HepG2 (cell line): ENCODE data around the gene PLEKHD1. TPM values are rescaled to one million over a fixed set of nuclear protein-coding genes. Genes with fewer than 3 reads are reported as not detected.

Source experiments
- ATAC-seq: fragments of 200-7000 bp; cut with Tn5 transposase; 3 replicates; pipeline ENCODE4 v1.9.1; 2020; ENCODE audit warnings: mild to moderate bottlenecking, moderate library complexity
- BruUV-seq: library from RNA; stranded (reverse); fragments of 400-500 nt; replicated peaks from 2 replicates; lab custom pipeline; 2021; lab: Mats Ljungman, UMichigan
- CTCF ChIA-PET: fragments of 300-600 bp; formaldehyde crosslinking; extraction: SDS; loops from one replicate; lab custom pipeline; 2021; ENCODE audit warnings: low total read pairs, inconsistent platforms, low intra/inter-chr PET ratio; lab: Yijun Ruan, JAX
- POLR2A ChIA-PET: fragments of 350-600 bp; sonication (Branson Sonifier 250); formaldehyde crosslinking; loops from one replicate; lab custom pipeline; 2020; ENCODE audit warnings: antibody characterized with exemption, inconsistent platforms; lab: Yijun Ruan, JAX
- DNase-seq: peaks from one replicate; pipeline ENCODE4 v3.0.0-alpha.2; 2015; ENCODE audit warnings: low spot score
- FAIRE-seq: peaks from 3 replicates; lab custom pipeline; 2011; peaks lifted over from hg19 to GRCh38; lab: Jason Lieb, UNC
- H2AFZ ChIP-seq: one replicate; pipeline ENCODE4 v1.6.1; 2011; ENCODE audit warnings: low read length, inconsistent platforms
- H3K27ac ChIP-seq: fragments of 300-600 bp; 3 replicates; pipeline ENCODE4 v1.8.0; 2011; ENCODE audit warnings: mixed run types, mild to moderate bottlenecking, mixed read lengths, low read length, inconsistent platforms; ENCODE audit not compliant: insufficient read depth; ENCODE audit errors: extremely low read length
- H3K27me3 ChIP-seq, 2 experiments: fragments of 200-600 bp in 1 of 2; 2 replicates in 1 of 2; 3 replicates in 1 of 2; pipeline versions ENCODE4 v1.6.0 to v1.8.0; 2011; ENCODE audit warnings: low read length in 2 of 2, mild to moderate bottlenecking in 2 of 2, moderate library complexity in 2 of 2, inconsistent platforms in 1 of 2; ENCODE audit not compliant: insufficient read depth in 2 of 2, control insufficient read depth in 1 of 2
- H3K36me3 ChIP-seq, 2 experiments: fragments of 200-600 bp in 1 of 2; replicated peaks in 1 of 2; 2 replicates in 1 of 2; 3 replicates in 1 of 2; pipeline versions ENCODE4 v1.5.1 to v1.8.0; 2011; ENCODE audit warnings: low read length in 2 of 2, inconsistent platforms in 1 of 2; ENCODE audit not compliant: insufficient read depth in 2 of 2, control insufficient read depth in 1 of 2
- H3K4me1 ChIP-seq: 2 replicates; pipeline ENCODE4 v1.5.1; 2012; ENCODE audit warnings: low read length, inconsistent platforms; ENCODE audit not compliant: insufficient read depth
- H3K4me2 ChIP-seq: 2 replicates; pipeline ENCODE4 v1.6.0; 2011; ENCODE audit warnings: low read depth, low read length, inconsistent platforms
- H3K4me3 ChIP-seq, 3 experiments: fragments of 200-600 bp in 1 of 3; sonication (generic), shearing (Covaris generic) in 1 of 3; replicated peaks in 1 of 3; 2 replicates each; pipeline ENCODE4 v1.5.1; 2011 to 2016; ENCODE audit warnings: low read length in 3 of 3, inconsistent platforms in 2 of 3, low read depth in 2 of 3, mild to moderate bottlenecking in 2 of 3, control low read depth in 1 of 3, mixed read lengths in 1 of 3; ENCODE audit not compliant: insufficient read depth in 1 of 3
- H3K79me2 ChIP-seq: one replicate; pipeline ENCODE4 v1.6.1; 2011; ENCODE audit warnings: low read length, inconsistent platforms; ENCODE audit not compliant: insufficient read depth
- H3K9ac ChIP-seq: 2 replicates; pipeline ENCODE4 v1.6.0; 2011; ENCODE audit warnings: mild to moderate bottlenecking, low read depth, low read length, inconsistent platforms; ENCODE audit not compliant: insufficient read depth
- H3K9me3 ChIP-seq: 2 replicates; pipeline ENCODE4 v1.5.1; 2012; ENCODE audit warnings: mild to moderate bottlenecking, low read length
- H4K20me1 ChIP-seq: 2 replicates; pipeline ENCODE4 v1.6.0; 2011; ENCODE audit warnings: inconsistent platforms, mild to moderate bottlenecking, low read length, moderate library complexity; ENCODE audit not compliant: insufficient read depth
- MED1 ChIP-seq: sonication (generic); formaldehyde crosslinking; IDR thresholded peaks from 2 replicates; pipeline ENCODE4 v1.4.0; 2020; ENCODE audit warnings: missing genetic modification reagents
- TP53 ChIP-seq: sonication (generic); formaldehyde crosslinking; conservative IDR thresholded peaks from 2 replicates; pipeline ENCODE4 v1.4.0; 2020; ENCODE audit warnings: missing genetic modification reagents
- ZNF160 ChIP-seq: sonication (generic); formaldehyde crosslinking; IDR thresholded peaks from 2 replicates; pipeline ENCODE4 v1.8.0; 2022; ENCODE audit warnings: mild to moderate bottlenecking, inconsistent platforms, missing genetic modification reagents
- WGBS: methylation state at CpG from one replicate; pipeline ENCODE4 v1.1.6; 2017; ENCODE audit warnings: low lambda C conversion rate; 5-methylcytosine and 5-hydroxymethylcytosine counted together
- in situ Hi-C: cut with HindIII; loops from 2 replicates; pipeline ENCODE4 v1.10.0; 2017; ENCODE audit warnings: low pct_unique_long_range_greater_than_20kb; ENCODE audit not compliant: extremely low pct_ligation_motif_present
- intact Hi-C: fragments of 100-400 bp; cut with micrococcal nuclease; formaldehyde crosslinking; loops from one replicate; pipeline ENCODE4 v1.10.0; 2022; ENCODE audit not compliant: unreplicated experiment
- polyA plus RNA-seq, 8 experiments: library from polyadenylated mRNA; depleted of rRNA in 3 of 8; stranded (reverse) in 7 of 8; unstranded in 1 of 8; fragments of >200 nt; fragmentation: Illumina TruSeq in 4 of 8; extraction: Trizol in 4 of 8; gene quantifications; 2 replicates each; pipeline versions ENCODE4 v1.2.1 to v1.2.3, GENCODE V29; 2011 to 2016; ENCODE audit warnings: low read depth in 4 of 8, missing spikeins in 1 of 8, mixed read lengths in 1 of 8; ENCODE audit not compliant: insufficient read depth in 1 of 8
- total RNA-seq, 5 experiments: library from RNA; depleted of rRNA; stranded (reverse); fragments of >200 nt; fragmentation: Illumina TruSeq; extraction: Trizol; gene quantifications; 2 replicates each; pipeline ENCODE4 v1.2.3, GENCODE V29; 2016; ENCODE audit warnings: low read depth in 1 of 5
- TF ChIP-seq, protein P1 (sequence below): IDR thresholded peaks from 2 replicates; pipeline ENCODE4 v1.6.1; 2016; ENCODE audit warnings: low read depth, control low read depth
- TF ChIP-seq, protein P2 (sequence below): sonication (generic); formaldehyde crosslinking; IDR thresholded peaks from 2 replicates; pipeline ENCODE4 v1.5.0; 2020; ENCODE audit warnings: mild to moderate bottlenecking, missing genetic modification reagents
- TF ChIP-seq, protein P3 (sequence below): sonication (generic); formaldehyde crosslinking; IDR thresholded peaks from 2 replicates; pipeline ENCODE4 v1.5.0; 2020; ENCODE audit warnings: mild to moderate bottlenecking, missing genetic modification reagents, moderate library complexity

The PLEKHD1 gene
- total and polyA plus RNA-seq, 2 of the 13 experiments (the other 11 are each of a cell fraction or from before 2014, with no cell fraction given): 0.01 TPM; not detected in 1

DNA sequence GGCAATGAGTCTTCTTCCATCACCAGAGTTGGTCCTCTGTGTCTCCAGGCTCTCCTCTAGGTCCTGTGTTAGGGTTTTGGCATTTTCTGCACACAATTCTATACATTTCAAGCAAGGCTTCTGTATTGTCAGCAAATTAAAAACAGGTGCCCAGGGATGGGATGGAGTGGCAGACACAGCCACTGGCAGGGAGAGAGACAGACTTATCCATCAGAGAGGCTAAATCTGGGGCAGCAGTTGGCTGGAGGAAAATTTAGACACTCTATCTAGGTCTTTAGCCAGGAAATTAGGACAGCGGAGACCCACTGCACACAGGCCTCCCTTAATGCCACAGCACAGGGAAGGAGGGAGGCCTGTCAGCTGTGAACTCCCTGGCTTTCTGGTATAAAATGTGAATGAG lies 20.2 kb downstream of the PLEKHD1 start:
- CTCF ChIA-PET: no interaction called here
- H2AFZ ChIP-seq: no peak overlapping the region
- TF ChIP-seq TP53: no peak
- no TSS peak for BruUV-seq
- H3K27me3 ChIP-seq: peaks cover 0 to 2% of the 10 kb centered on the region in 2 experiments; a peak in 3 of 5 replicates
- H4K20me1 ChIP-seq: no peaks in the 10 kb centered on the region
- H3K36me3 ChIP-seq: no peaks in the 10 kb centered on the region
- intact Hi-C loops (no loop called here), in situ Hi-C loops (no loop called here)
- H3K4me3 ChIP-seq: no peak overlapping the region
- ATAC-seq: no peak
- no peak overlapping the region for H3K9ac ChIP-seq
- peaks cover 15% of the 10 kb centered on the region for H3K4me1 ChIP-seq
- H3K9me3 ChIP-seq: no peaks in the 10 kb centered on the region
- POLR2A ChIA-PET: no interaction called here
- no peak for FAIRE-seq
- H3K27ac ChIP-seq: no peak overlapping the region
- no peaks in the 10 kb centered on the region for H3K79me2 ChIP-seq
- no peak overlapping the region for H3K4me2 ChIP-seq
- no CpG with 5 or more reads among the region's 1 CpG for WGBS
- no peak for DNase-seq

DNA sequence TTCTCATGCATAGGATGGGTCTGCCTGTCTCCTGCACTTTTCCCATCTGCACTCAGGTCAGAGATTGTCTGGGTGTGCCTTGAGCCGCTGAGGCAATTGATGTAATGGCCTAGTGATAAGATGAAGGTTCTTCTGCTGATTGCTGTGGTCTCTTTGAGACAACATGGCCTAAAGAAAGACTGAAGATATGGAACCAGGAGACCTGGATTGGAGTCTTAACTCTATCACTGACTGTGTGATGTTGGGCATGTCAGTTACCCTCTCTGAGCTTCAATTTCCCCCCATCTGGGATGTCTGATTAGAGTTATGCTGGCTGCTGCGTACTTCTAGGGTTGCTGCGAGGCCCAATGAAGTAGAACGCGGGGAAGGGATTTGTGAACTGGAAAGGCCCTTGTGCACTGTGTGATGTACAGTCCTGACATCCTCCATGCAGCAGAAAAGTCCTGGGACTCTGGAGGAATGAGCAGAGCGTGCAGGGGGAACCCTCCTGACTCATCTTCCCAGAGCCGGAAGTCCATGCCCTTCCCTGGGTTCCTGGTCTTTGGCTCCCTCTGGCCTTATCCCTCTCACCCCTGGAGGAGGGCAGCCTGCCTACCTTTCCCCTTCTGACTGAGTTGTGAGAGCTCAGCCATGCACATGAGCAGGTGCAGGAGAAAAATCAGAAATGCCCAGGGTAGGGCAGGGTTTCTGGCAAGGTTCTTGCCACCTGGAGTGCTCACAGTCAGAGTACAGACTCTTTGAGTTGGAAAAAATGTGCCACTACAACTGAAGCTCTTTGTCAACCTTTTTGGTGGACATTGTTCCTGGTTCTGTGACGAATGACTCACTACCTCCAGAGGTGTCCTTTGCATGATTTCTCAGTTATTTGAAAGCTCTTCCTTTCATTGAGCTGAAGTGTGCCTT lies 21.1 kb downstream of the PLEKHD1 start:
- DNase-seq: peak; percentile 23
- no peak overlapping the region for H2AFZ ChIP-seq
- no peaks in the 10 kb centered on the region for H3K9me3 ChIP-seq
- FAIRE-seq: no peak
- no peaks in the 10 kb centered on the region for H4K20me1 ChIP-seq
- ChIA-PET POLR2A (no interaction called here), CTCF (no interaction called here)
- in situ Hi-C loops: no loop called here
- peaks cover 15% of the 10 kb centered on the region for H3K4me1 ChIP-seq
- ATAC-seq: peak; percentile 64
- 42% methylated on average over 8 of the region's 8 CpGs for WGBS
- H3K79me2 ChIP-seq: no peaks in the 10 kb centered on the region
- peak overlapping the region; percentile 38; the same call in 1 of the 2 replicates for H3K4me2 ChIP-seq
- intact Hi-C loops: no loop called here
- H3K36me3 ChIP-seq: no peaks in the 10 kb centered on the region
- H3K27me3 ChIP-seq: peaks cover 0 to 2% of the 10 kb centered on the region in 2 experiments; a peak in 2 of 5 replicates
- no peak overlapping the region for H3K27ac ChIP-seq
- H3K4me3 ChIP-seq: no peak overlapping the region
- BruUV-seq: no TSS peak
- H3K9ac ChIP-seq: no peak overlapping the region
- TF ChIP-seq, protein P1, sequence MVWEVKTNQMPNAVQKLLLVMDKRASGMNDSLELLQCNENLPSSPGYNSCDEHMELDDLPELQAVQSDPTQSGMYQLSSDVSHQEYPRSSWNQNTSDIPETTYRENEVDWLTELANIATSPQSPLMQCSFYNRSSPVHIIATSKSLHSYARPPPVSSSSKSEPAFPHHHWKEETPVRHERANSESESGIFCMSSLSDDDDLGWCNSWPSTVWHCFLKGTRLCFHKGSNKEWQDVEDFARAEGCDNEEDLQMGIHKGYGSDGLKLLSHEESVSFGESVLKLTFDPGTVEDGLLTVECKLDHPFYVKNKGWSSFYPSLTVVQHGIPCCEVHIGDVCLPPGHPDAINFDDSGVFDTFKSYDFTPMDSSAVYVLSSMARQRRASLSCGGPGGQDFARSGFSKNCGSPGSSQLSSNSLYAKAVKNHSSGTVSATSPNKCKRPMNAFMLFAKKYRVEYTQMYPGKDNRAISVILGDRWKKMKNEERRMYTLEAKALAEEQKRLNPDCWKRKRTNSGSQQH (CRISPR knock-in tag): no peak
- TF ChIP-seq, protein P2, sequence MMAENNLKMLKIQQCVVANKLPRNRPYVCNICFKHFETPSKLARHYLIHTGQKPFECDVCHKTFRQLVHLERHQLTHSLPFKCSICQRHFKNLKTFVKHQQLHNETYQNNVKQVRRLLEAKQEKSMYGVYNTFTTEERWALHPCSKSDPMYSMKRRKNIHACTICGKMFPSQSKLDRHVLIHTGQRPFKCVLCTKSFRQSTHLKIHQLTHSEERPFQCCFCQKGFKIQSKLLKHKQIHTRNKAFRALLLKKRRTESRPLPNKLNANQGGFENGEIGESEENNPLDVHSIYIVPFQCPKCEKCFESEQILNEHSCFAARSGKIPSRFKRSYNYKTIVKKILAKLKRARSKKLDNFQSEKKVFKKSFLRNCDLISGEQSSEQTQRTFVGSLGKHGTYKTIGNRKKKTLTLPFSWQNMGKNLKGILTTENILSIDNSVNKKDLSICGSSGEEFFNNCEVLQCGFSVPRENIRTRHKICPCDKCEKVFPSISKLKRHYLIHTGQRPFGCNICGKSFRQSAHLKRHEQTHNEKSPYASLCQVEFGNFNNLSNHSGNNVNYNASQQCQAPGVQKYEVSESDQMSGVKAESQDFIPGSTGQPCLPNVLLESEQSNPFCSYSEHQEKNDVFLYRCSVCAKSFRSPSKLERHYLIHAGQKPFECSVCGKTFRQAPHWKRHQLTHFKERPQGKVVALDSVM (CRISPR knock-in tag): no peak
- TF ChIP-seq, protein P3, sequence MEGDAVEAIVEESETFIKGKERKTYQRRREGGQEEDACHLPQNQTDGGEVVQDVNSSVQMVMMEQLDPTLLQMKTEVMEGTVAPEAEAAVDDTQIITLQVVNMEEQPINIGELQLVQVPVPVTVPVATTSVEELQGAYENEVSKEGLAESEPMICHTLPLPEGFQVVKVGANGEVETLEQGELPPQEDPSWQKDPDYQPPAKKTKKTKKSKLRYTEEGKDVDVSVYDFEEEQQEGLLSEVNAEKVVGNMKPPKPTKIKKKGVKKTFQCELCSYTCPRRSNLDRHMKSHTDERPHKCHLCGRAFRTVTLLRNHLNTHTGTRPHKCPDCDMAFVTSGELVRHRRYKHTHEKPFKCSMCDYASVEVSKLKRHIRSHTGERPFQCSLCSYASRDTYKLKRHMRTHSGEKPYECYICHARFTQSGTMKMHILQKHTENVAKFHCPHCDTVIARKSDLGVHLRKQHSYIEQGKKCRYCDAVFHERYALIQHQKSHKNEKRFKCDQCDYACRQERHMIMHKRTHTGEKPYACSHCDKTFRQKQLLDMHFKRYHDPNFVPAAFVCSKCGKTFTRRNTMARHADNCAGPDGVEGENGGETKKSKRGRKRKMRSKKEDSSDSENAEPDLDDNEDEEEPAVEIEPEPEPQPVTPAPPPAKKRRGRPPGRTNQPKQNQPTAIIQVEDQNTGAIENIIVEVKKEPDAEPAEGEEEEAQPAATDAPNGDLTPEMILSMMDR (CRISPR knock-in tag): 0 out of 2 replicates have a peak, but pooled peaks have one; percentile 19
- no peak for TF ChIP-seq MED1 (CRISPR knock-in tag)
- TF ChIP-seq ZNF160 (CRISPR knock-in tag): no peak
